Esophagus squamous epithelium (tissue), 5 donors: ENCODE measurements around the gene PARD3B. TPM values are rescaled to one million over a fixed set of nuclear protein-coding genes. Genes with fewer than 3 reads are reported as not detected.

ENCODE experiments used
- DNase-seq: peaks from one replicate; lab custom pipeline; 2025; lab: John Stamatoyannopoulos, UW
- H3K27ac ChIP-seq, 4 donors: fragments of 200-600 bp; sonication (generic); one replicate each; pipeline ENCODE4 v1.5.1; 2016 to 2019; ENCODE audit warnings: mild to moderate bottlenecking in 1 of 4
- H3K27me3 ChIP-seq, 4 donors: fragments of 200-600 bp; sonication (generic); 1 replicate in 3 of 4; 2 replicates in 1 of 4; pipeline versions ENCODE4 v1.5.1 to v1.6.0; 2017 to 2021; ENCODE audit warnings: antibody characterized with exemption in 1 of 4
- H3K36me3 ChIP-seq, 3 donors: fragments of 200-600 bp; sonication (generic); one replicate each; pipeline ENCODE4 v1.5.1; 2016 to 2019
- H3K4me1 ChIP-seq, 3 donors: fragments of 200-600 bp; sonication (generic); one replicate each; pipeline ENCODE4 v1.5.1; 2017 to 2019
- H3K4me3 ChIP-seq, 4 donors: fragments of 200-600 bp; sonication (generic); 1 replicate in 3 of 4; 2 replicates in 1 of 4; pipeline ENCODE4 v1.5.1; 2016 to 2019; ENCODE audit warnings: mild to moderate bottlenecking in 2 of 4, moderate library complexity in 1 of 4
- H3K9me3 ChIP-seq, 3 donors: fragments of 200-600 bp; sonication (generic); one replicate each; pipeline ENCODE4 v1.5.1; 2016 to 2019
- POLR2A ChIP-seq, 4 donors: fragments of 450-650 bp; IDR thresholded peaks; one replicate each; pipeline ENCODE4 v1.6.1; 2017; ENCODE audit warnings: antibody characterized with exemption in 4 of 4, mild to moderate bottlenecking in 4 of 4, moderate library complexity in 3 of 4
- WGBS, 2 donors: methylation state at CpG; one replicate each; pipeline ENCODE4 v1.1.5; 2018; 5-methylcytosine and 5-hydroxymethylcytosine counted together
- intact Hi-C: fragments of 100-400 bp; cut with DNase I; formaldehyde crosslinking; loops from one replicate; pipeline ENCODE4 v1.15.0; 2022
- total RNA-seq, 4 donors: library from RNA; depleted of rRNA; stranded (reverse); fragments of >200 nt; gene quantifications; one replicate each; pipeline ENCODE4 v1.1.0, GENCODE V29; 2016
- TF ChIP-seq, protein P1 (sequence below), 6 experiments: fragments of 450-650 bp in 4 of 6; fragments of 200-600 bp in 2 of 6; sonication (generic) in 2 of 6; IDR thresholded peaks; one replicate each; pipeline ENCODE4 v1.5.1; 2016 to 2019; ENCODE audit warnings: antibody characterized with exemption in 6 of 6, mild to moderate bottlenecking in 4 of 6, moderate library complexity in 4 of 6
- donor health status: DM: yes; HTN: yes; CAD: no.

The PARD3B gene
- total RNA-seq, 4 donors from 2014 or later: 2.4 to 15.8 (median 4.3) TPM

DNA sequence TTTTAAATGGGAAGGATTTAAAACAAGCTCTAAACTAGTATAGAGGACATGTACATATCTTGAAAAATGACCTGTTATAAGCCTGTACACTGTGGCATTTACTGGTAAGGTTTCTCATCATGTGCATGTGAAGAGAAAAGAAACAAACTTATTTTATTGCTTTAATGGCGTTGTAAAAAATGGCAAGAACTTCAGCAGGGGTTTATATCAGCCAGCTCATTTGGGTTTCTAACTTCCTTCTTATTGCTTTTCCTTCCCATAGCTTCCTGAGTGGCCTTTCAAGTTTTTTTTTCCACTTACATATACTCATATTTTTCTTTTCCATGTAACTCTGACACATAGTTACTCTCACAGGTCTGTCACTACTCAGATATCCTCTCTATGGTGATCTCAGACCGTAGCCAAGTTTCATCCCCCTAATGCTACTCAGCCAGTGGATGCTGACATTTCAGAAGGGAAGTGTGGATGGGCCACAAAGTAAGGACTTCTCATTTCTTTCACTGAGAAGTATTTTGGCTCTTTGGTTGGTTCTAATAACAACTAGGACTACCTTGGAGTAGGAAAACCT is 198.2 kb downstream of the PARD3B start:
- no peaks in the 10 kb centered on the region for H3K4me1 ChIP-seq
- TF ChIP-seq POLR2A (IDR thresholded peaks at IDR 0.05): no peak
- TF ChIP-seq, protein P1, sequence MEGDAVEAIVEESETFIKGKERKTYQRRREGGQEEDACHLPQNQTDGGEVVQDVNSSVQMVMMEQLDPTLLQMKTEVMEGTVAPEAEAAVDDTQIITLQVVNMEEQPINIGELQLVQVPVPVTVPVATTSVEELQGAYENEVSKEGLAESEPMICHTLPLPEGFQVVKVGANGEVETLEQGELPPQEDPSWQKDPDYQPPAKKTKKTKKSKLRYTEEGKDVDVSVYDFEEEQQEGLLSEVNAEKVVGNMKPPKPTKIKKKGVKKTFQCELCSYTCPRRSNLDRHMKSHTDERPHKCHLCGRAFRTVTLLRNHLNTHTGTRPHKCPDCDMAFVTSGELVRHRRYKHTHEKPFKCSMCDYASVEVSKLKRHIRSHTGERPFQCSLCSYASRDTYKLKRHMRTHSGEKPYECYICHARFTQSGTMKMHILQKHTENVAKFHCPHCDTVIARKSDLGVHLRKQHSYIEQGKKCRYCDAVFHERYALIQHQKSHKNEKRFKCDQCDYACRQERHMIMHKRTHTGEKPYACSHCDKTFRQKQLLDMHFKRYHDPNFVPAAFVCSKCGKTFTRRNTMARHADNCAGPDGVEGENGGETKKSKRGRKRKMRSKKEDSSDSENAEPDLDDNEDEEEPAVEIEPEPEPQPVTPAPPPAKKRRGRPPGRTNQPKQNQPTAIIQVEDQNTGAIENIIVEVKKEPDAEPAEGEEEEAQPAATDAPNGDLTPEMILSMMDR (IDR thresholded peaks at IDR 0.05): no peak
- no peak overlapping the region for H3K4me3 ChIP-seq
- no peaks in the 10 kb centered on the region for H3K36me3 ChIP-seq
- H3K9me3 ChIP-seq: peaks cover 0 to 4% (median 0%) of the 10 kb centered on the region in 3 donors
- no peak overlapping the region for H3K27ac ChIP-seq
- H3K27me3 ChIP-seq: no peaks in the 10 kb centered on the region
- no peak for DNase-seq
- WGBS, 2 donors: 58 to 78% methylated on average over 2 of the region's 2 CpGs
- intact Hi-C loops: no loop called here

DNA sequence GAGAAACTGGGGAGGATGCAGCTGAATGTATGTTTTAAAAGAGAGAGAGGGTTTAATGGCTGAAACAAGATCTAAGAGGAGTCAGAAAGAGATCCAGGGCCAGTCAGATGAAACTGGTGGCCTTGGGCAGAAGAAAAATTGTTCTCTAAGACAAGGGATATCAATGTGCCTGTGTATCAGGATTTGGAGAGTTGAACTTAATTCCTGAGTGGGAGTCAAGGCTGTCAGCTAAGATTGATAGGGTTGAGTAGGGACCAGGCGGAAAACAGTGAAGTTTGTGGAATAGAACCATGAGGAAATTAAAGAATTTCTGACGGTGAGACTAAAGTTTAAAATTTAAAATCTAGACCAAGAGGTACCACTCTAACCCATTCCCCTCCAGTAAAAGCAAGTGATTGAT is 199.2 kb downstream of the PARD3B start:
- intact Hi-C loops: no loop called here
- H3K36me3 ChIP-seq: no peaks in the 10 kb centered on the region
- H3K4me1 ChIP-seq: no peaks in the 10 kb centered on the region
- WGBS, 2 donors: 88 to 93% methylated on average over 2 of the region's 2 CpGs
- no peak for TF ChIP-seq POLR2A (IDR thresholded peaks at IDR 0.05)
- TF ChIP-seq, protein P1 (IDR thresholded peaks at IDR 0.05): no peak
- peaks cover 0 to 4% (median 0%) of the 10 kb centered on the region in 3 donors for H3K9me3 ChIP-seq
- H3K27ac ChIP-seq: no peak overlapping the region
- no peak overlapping the region for H3K4me3 ChIP-seq
- DNase-seq: no peak
- H3K27me3 ChIP-seq: no peaks in the 10 kb centered on the region

DNA sequence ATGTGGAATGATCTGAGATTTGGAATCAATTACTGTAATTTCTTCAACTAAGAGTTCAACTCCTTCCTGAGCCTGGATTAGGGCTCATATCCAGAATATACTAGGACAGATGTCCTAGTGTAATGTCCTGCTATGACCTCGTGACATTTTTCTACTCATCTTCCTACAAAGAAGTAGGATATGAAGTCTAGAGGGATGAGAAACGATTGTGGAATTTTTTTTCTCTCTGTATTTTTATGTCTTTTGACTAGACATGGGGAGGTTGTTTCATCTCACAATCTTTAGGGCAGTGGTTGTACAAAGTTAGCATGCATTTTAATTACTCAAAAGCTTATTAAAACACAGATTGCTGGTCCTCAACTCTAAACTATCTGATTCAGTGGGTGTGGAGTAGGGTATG is 203.0 kb downstream of the PARD3B start:
- DNase-seq: no peak
- Histone ChIP-seq H3K9me3 (no peaks in the 10 kb centered on the region), H3K27me3 (no peaks in the 10 kb centered on the region), H3K4me1 (no peaks in the 10 kb centered on the region), H3K27ac (no peak overlapping the region), H3K4me3 (no peak overlapping the region), H3K36me3 (no peaks in the 10 kb centered on the region)
- intact Hi-C loops: no loop called here
- TF ChIP-seq, protein P1 (IDR thresholded peaks at IDR 0.05): no peak
- TF ChIP-seq POLR2A (IDR thresholded peaks at IDR 0.05): no peak
- 76 to 83% methylated on average over 2 of the region's 2 CpGs for WGBS, 2 donors

DNA sequence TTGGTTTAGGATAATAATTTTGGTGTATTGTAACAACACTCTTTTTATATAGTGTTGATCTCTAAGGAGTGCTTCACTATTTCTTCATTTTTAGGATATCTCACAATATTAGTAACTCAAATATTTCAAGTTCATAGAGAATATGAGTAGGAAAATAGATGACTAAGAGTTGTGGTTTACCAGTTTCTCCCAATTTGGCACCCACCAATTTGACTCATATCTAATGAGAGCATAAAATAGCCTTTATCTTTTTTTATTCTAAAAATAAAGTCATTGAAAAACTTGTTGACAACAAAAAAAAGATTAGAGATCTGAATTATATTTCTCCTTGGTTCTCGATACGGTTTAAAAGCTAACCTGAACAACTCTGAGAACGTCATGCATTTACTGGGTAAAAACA is 204.0 kb downstream of the PARD3B start:
- intact Hi-C loops: no loop called here
- H3K36me3 ChIP-seq: no peaks in the 10 kb centered on the region
- no peaks in the 10 kb centered on the region for H3K27me3 ChIP-seq
- TF ChIP-seq, protein P1 (IDR thresholded peaks at IDR 0.05): no peak
- no peak for TF ChIP-seq POLR2A (IDR thresholded peaks at IDR 0.05)
- DNase-seq: no peak
- 90 to 91% methylated on average over 3 of the region's 3 CpGs for WGBS, 2 donors
- no peaks in the 10 kb centered on the region for H3K9me3 ChIP-seq
- no peaks in the 10 kb centered on the region for H3K4me1 ChIP-seq
- no peak overlapping the region for H3K4me3 ChIP-seq
- H3K27ac ChIP-seq: no peak overlapping the region

DNA sequence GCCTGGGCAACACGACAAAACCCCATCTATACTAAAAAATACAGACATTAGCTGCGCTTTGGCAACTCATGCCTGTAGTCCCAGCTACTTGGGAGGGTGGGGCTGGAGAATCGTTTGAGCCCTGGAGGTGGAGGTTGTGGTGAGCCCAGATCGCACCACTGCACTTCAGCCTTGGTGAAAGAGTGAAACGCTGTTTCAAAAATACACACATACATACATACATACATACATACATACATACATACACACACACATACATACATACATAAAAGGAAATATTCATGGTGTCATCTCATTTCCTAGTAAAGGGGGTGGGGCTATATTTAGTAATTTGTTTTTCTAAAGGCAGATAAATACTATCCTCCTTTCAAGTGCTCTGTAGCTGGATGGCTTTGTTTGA is 205.1 kb downstream of the PARD3B start:
- Histone ChIP-seq H3K27me3 (no peaks in the 10 kb centered on the region), H3K9me3 (no peaks in the 10 kb centered on the region), H3K27ac (no peak overlapping the region), H3K4me1 (no peaks in the 10 kb centered on the region), H3K36me3 (no peaks in the 10 kb centered on the region), H3K4me3 (no peak overlapping the region)
- 79 to 88% methylated on average over 5 of the region's 5 CpGs for WGBS, 2 donors
- TF ChIP-seq, protein P1 (IDR thresholded peaks at IDR 0.05): no peak
- no peak for TF ChIP-seq POLR2A (IDR thresholded peaks at IDR 0.05)
- no peak for DNase-seq
- intact Hi-C loops: no loop called here
